HL-60 (cell line): Measurements from ENCODE around the gene TCERG1.

Experiments
- DNase-seq, 2 experiments: peaks; one replicate each; pipeline ENCODE4 v3.0.0-alpha.2; 2010 to 2020; ENCODE audit warnings: low read depth in 1 of 2, low spot score in 1 of 2
- H3K27ac ChIP-seq: fragments of 250-450 bp; sonication (Bioruptor Pico); replicated peaks from 2 replicates; pipeline ENCODE4 v1.5.1; 2020; ENCODE audit warnings: mild to moderate bottlenecking, moderate library complexity
- H3K27me3 ChIP-seq: fragments of 250-450 bp; sonication (Bioruptor Pico); 2 replicates; pipeline ENCODE4 v1.5.1; 2021; ENCODE audit warnings: mild to moderate bottlenecking, moderate library complexity; ENCODE audit not compliant: insufficient read depth, poor library complexity, severe bottlenecking
- H3K4me3 ChIP-seq: replicated peaks from 2 replicates; pipeline ENCODE4 v1.5.1; 2011; ENCODE audit warnings: mild to moderate bottlenecking, control low read depth, low read length; ENCODE audit not compliant: insufficient read depth
- GABPA ChIP-seq: IDR thresholded peaks from 2 replicates; pipeline ENCODE4 v1.6.1; 2012; ENCODE audit warnings: low read depth
- POLR2AphosphoS5 ChIP-seq: IDR thresholded peaks from 2 replicates; pipeline ENCODE4 v1.6.1; 2012; ENCODE audit warnings: low read depth
- REST ChIP-seq: IDR thresholded peaks from 2 replicates; pipeline ENCODE4 v1.6.1; 2012; ENCODE audit warnings: low read depth; ENCODE audit not compliant: insufficient replicate concordance
- SPI1 ChIP-seq: IDR thresholded peaks from 2 replicates; pipeline ENCODE4 v1.6.1; 2012; ENCODE audit warnings: low read depth, mild to moderate bottlenecking, borderline replicate concordance
- TF ChIP-seq, protein P1 (sequence below): IDR thresholded peaks from one replicate; pipeline ENCODE4 v1.5.1; 2011; ENCODE audit warnings: low read length, control low read depth, inconsistent platforms; ENCODE audit not compliant: insufficient read depth

TCERG1 gene

DNA sequence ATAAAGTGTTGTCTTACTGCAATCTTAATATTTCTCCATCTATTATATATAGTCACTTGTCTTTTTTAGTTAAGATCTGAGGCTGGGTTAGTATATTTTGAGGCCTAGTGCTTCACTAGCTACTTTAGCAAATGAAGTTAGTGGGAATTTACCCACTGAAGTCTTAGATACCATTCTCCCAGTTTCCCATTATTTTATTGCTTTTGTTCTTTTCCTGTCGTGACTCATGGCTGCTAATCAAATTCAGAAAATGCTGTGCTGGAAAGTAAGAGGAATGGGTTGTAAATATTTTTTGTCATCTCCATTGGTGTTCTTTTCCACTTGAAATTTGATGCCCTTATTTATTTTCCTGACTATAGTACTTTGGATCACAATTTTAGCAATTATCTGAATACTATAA is 14.2 kb downstream of the TCERG1 start:
- no peak overlapping the region for H3K27ac ChIP-seq

GRCh38 chr5:146463446-146463845 is 16.3 kb downstream of the TCERG1 start:
- no peaks in the 10 kb centered on the region for H3K27me3 ChIP-seq
- H3K27ac ChIP-seq, result no peak overlapping the region
- no peak overlapping the region for H3K4me3 ChIP-seq
- DNase-seq, result no peak
- TF ChIP-seq, protein P1, sequence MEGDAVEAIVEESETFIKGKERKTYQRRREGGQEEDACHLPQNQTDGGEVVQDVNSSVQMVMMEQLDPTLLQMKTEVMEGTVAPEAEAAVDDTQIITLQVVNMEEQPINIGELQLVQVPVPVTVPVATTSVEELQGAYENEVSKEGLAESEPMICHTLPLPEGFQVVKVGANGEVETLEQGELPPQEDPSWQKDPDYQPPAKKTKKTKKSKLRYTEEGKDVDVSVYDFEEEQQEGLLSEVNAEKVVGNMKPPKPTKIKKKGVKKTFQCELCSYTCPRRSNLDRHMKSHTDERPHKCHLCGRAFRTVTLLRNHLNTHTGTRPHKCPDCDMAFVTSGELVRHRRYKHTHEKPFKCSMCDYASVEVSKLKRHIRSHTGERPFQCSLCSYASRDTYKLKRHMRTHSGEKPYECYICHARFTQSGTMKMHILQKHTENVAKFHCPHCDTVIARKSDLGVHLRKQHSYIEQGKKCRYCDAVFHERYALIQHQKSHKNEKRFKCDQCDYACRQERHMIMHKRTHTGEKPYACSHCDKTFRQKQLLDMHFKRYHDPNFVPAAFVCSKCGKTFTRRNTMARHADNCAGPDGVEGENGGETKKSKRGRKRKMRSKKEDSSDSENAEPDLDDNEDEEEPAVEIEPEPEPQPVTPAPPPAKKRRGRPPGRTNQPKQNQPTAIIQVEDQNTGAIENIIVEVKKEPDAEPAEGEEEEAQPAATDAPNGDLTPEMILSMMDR, result no peak
- no peak for TF ChIP-seq GABPA
- no peak for TF ChIP-seq REST
- TF ChIP-seq POLR2AphosphoS5, result no peak
- TF ChIP-seq SPI1, result no peak

More for the DNA sequence above, 14.2 kb downstream of the TCERG1 start:
- TF ChIP-seq POLR2AphosphoS5 (no peak), SPI1 (no peak), GABPA (no peak), REST (no peak)
- TF ChIP-seq, protein P1, result no peak
- no peak for DNase-seq
- H3K27me3 ChIP-seq, result no peaks in the 10 kb centered on the region
- no peak overlapping the region for H3K4me3 ChIP-seq

- H3K27me3 ChIP-seq, result no peaks in the 10 kb centered on the region
- TF ChIP-seq REST (no peak), POLR2AphosphoS5 (no peak), SPI1 (no peak), GABPA (no peak)
- TF ChIP-seq, protein P1, result no peak
- no peak for DNase-seq
- no peak overlapping the region for H3K4me3 ChIP-seq
- H3K27ac ChIP-seq, result no peak overlapping the region
Measured at GRCh38 chr5:146466521-146467349, 19.6 kb downstream of the TCERG1 start.
